H1 (cell line): ENCODE results near the gene MACROD2. TPM values are rescaled to one million over a fixed set of nuclear protein-coding genes. Genes with fewer than 3 reads are reported as not detected.
A peak's percentile ranks its signal among the peaks of the same experiment; 100 is the strongest.

Experiments
- CTCF ChIA-PET: fragments of 300-600 bp; sonication (Branson Sonifier 250); formaldehyde crosslinking; loops from one replicate; lab custom pipeline; 2021; ENCODE audit not compliant: partially characterized antibody; lab: Charles Lee
- POLR2A ChIA-PET: fragments of 300-600 bp; sonication (Branson Sonifier 250); formaldehyde crosslinking; loops from one replicate; lab custom pipeline; 2021; ENCODE audit warnings: inconsistent platforms; ENCODE audit not compliant: partially characterized antibody; lab: Charles Lee
- DNase-seq, 2 experiments: peaks; one replicate each; pipeline versions ENCODE4 v3.0.0 to v3.0.0-alpha.2; 2010 to 2022; ENCODE audit warnings: low spot score in 2 of 2, low read depth in 1 of 2, mixed read lengths in 1 of 2
- FAIRE-seq: peaks from 2 replicates; lab custom pipeline; 2011; peaks lifted over from hg19 to GRCh38; lab: Jason Lieb, UNC
- H2AFZ ChIP-seq: 2 replicates; pipeline ENCODE4 v1.8.1; 2012; ENCODE audit warnings: low read length, inconsistent platforms
- H2AK5ac ChIP-seq: 2 replicates; pipeline ENCODE4 v1.6.1; 2013; ENCODE audit warnings: low read depth, low read length
- H2BK120ac ChIP-seq: replicated peaks from 2 replicates; pipeline ENCODE3; 2013; ENCODE audit warnings: low read depth, low read length, inconsistent platforms
- H2BK12ac ChIP-seq: 2 replicates; pipeline ENCODE4 v1.6.1; 2013; ENCODE audit warnings: low read depth, low read length
- H2BK15ac ChIP-seq: 2 replicates; pipeline ENCODE4 v1.6.1; 2013; ENCODE audit warnings: low read length
- H2BK20ac ChIP-seq: 2 replicates; pipeline ENCODE4 v1.6.1; 2013; ENCODE audit warnings: low read length
- H2BK5ac ChIP-seq: 2 replicates; pipeline ENCODE4 v1.6.1; 2013; ENCODE audit warnings: low read depth, low read length
- H3K14ac ChIP-seq: 2 replicates; pipeline ENCODE4 v1.6.1; 2013; ENCODE audit warnings: inconsistent platforms; ENCODE audit not compliant: insufficient read length
- H3K18ac ChIP-seq: 2 replicates; pipeline ENCODE4 v1.6.1; 2013; ENCODE audit warnings: low read length; ENCODE audit errors: extremely low read depth
- H3K23ac ChIP-seq: 2 replicates; pipeline ENCODE4 v1.6.1; 2013; ENCODE audit warnings: inconsistent platforms; ENCODE audit not compliant: insufficient read length
- H3K23me2 ChIP-seq: 2 replicates; pipeline ENCODE4 v1.6.1; 2013; ENCODE audit warnings: low read depth, low read length
- H3K27ac ChIP-seq: 2 replicates; pipeline ENCODE4 v1.6.1; 2011; ENCODE audit warnings: low read depth, low read length, inconsistent platforms
- H3K27me3 ChIP-seq, 4 experiments: replicated peaks in 1 of 4; 1 replicate in 1 of 4; 2 replicates in 3 of 4; pipeline versions ENCODE4 v1.6.1 to v1.8.1; 2011 to 2013; ENCODE audit warnings: low read length in 3 of 4, mild to moderate bottlenecking in 3 of 4, inconsistent platforms in 2 of 4, mixed read lengths in 2 of 4, moderate library complexity in 1 of 4; ENCODE audit not compliant: control insufficient read depth in 3 of 4, insufficient read depth in 3 of 4; ENCODE audit errors: extremely low read depth in 1 of 4
- H3K36me3 ChIP-seq, 4 experiments: 2 replicates each; pipeline versions ENCODE4 v1.6.1 to v1.8.1; 2011 to 2013; ENCODE audit warnings: mild to moderate bottlenecking in 4 of 4, low read length in 3 of 4, moderate library complexity in 2 of 4, control low read depth in 1 of 4, inconsistent platforms in 1 of 4; ENCODE audit not compliant: insufficient read depth in 4 of 4, control insufficient read depth in 2 of 4
- H3K4ac ChIP-seq: replicated peaks from 2 replicates; pipeline ENCODE3; 2013; ENCODE audit warnings: low read length, low read depth, mixed read lengths, inconsistent platforms; ENCODE audit not compliant: insufficient read length
- H3K4me1 ChIP-seq, 4 experiments: replicated peaks in 1 of 4; 1 replicate in 1 of 4; 2 replicates in 3 of 4; pipeline versions ENCODE4 v1.6.1 to v1.8.1; 2011 to 2013; ENCODE audit warnings: low read length in 3 of 4, inconsistent platforms in 2 of 4, mixed read lengths in 1 of 4; ENCODE audit not compliant: insufficient read depth in 4 of 4, control insufficient read depth in 3 of 4
- H3K4me2 ChIP-seq, 2 experiments: 2 replicates each; pipeline versions ENCODE4 v1.6.1 to v1.8.1; 2011 to 2013; ENCODE audit warnings: low read depth in 2 of 2, low read length in 2 of 2, control low read depth in 1 of 2, inconsistent platforms in 1 of 2, mild to moderate bottlenecking in 1 of 2; ENCODE audit not compliant: insufficient read depth in 1 of 2
- H3K4me3 ChIP-seq, 4 experiments: fragments of 200-600, 300-600 bp in 1 of 4; sonication (generic), shearing (Covaris generic), sonication (Bioruptor Twin) in 1 of 4; 2 replicates each; pipeline versions ENCODE4 v1.5.1 to v1.8.1; 2011 to 2016; ENCODE audit warnings: low read length in 4 of 4, low read depth in 3 of 4, control low read depth in 2 of 4, inconsistent platforms in 2 of 4, mild to moderate bottlenecking in 2 of 4, mixed read lengths in 1 of 4, moderate library complexity in 1 of 4; ENCODE audit not compliant: insufficient read depth in 2 of 4; ENCODE audit errors: extremely low read depth in 1 of 4
- H3K56ac ChIP-seq: replicated peaks from 2 replicates; pipeline ENCODE3; 2013; ENCODE audit warnings: low read depth, mild to moderate bottlenecking, mixed read lengths, low read length, inconsistent platforms; ENCODE audit not compliant: insufficient read length
- H3K79me1 ChIP-seq: 2 replicates; pipeline ENCODE4 v1.6.1; 2013; ENCODE audit warnings: low read depth, low read length, control low read depth
- H3K79me2 ChIP-seq, 2 experiments: 2 replicates each; pipeline versions ENCODE4 v1.6.1 to v1.8.1; 2012 to 2013; ENCODE audit warnings: low read length in 2 of 2, mild to moderate bottlenecking in 2 of 2, inconsistent platforms in 1 of 2; ENCODE audit not compliant: insufficient read depth in 2 of 2, control insufficient read depth in 1 of 2
- H3K9ac ChIP-seq, 4 experiments: replicated peaks in 1 of 4; 1 replicate in 1 of 4; 2 replicates in 3 of 4; pipeline versions ENCODE4 v1.6.1 to v1.8.1; 2011 to 2013; ENCODE audit warnings: low read depth in 3 of 4, low read length in 3 of 4, control low read depth in 2 of 4, mild to moderate bottlenecking in 2 of 4, moderate library complexity in 2 of 4, inconsistent platforms in 1 of 4; ENCODE audit errors: extremely low read depth in 1 of 4
- H3K9me3 ChIP-seq, 2 experiments: 2 replicates each; pipeline versions ENCODE4 v1.6.1 to v1.8.1; 2012 to 2013; ENCODE audit warnings: mild to moderate bottlenecking in 2 of 2, moderate library complexity in 2 of 2, control low read depth in 1 of 2, inconsistent platforms in 1 of 2, low read depth in 1 of 2, low read length in 1 of 2, mixed read lengths in 1 of 2; ENCODE audit not compliant: insufficient read depth in 2 of 2
- H4K20me1 ChIP-seq, 2 experiments: replicated peaks in 1 of 2; 2 replicates each; pipeline versions ENCODE3 to v1.8.1; 2011 to 2013; ENCODE audit warnings: inconsistent platforms in 2 of 2, low read length in 2 of 2, mild to moderate bottlenecking in 1 of 2; ENCODE audit not compliant: insufficient read depth in 2 of 2, control insufficient read depth in 1 of 2
- H4K5ac ChIP-seq: 2 replicates; pipeline ENCODE4 v1.6.1; 2013; ENCODE audit warnings: low read length, low read depth, mixed read lengths, inconsistent platforms; ENCODE audit not compliant: insufficient read length
- H4K8ac ChIP-seq: 2 replicates; pipeline ENCODE4 v1.8.0; 2013; ENCODE audit warnings: mild to moderate bottlenecking, moderate library complexity, low read length, inconsistent platforms; ENCODE audit not compliant: insufficient read depth; ENCODE audit errors: extremely low read depth
- H4K91ac ChIP-seq: replicated peaks from 2 replicates; pipeline ENCODE3; 2013; ENCODE audit warnings: low read length, mixed read lengths, inconsistent platforms; ENCODE audit not compliant: insufficient read length
- ASH2L ChIP-seq: fragments of 200-600, 300-600 bp; sonication (generic); IDR thresholded peaks from one replicate; pipeline ENCODE4 v1.7.1; 2017; ENCODE audit warnings: low read length
- CREB1 ChIP-seq: IDR thresholded peaks from 2 replicates; pipeline ENCODE4 v1.6.1; 2012; ENCODE audit warnings: inconsistent platforms
- CTCF ChIP-seq, 3 experiments: IDR thresholded peaks; 1 replicate in 2 of 3; 2 replicates in 1 of 3; pipeline versions ENCODE4 v1.5.1 to v1.6.1; 2011; ENCODE audit warnings: low read length in 3 of 3, mild to moderate bottlenecking in 3 of 3, inconsistent platforms in 2 of 3, low read depth in 1 of 3, moderate library complexity in 1 of 3; ENCODE audit not compliant: insufficient read depth in 1 of 3; ENCODE audit errors: control extremely low read depth in 1 of 3
- RAD21 ChIP-seq, 2 experiments: IDR thresholded peaks in 1 of 2; conservative IDR thresholded peaks in 1 of 2; 2 replicates each; pipeline ENCODE4 v1.6.1; 2011; ENCODE audit warnings: low read depth in 2 of 2, low read length in 2 of 2, improper control_type of control experiment in 1 of 2, inconsistent platforms in 1 of 2, mild to moderate bottlenecking in 1 of 2, moderate library complexity in 1 of 2
- YY1 ChIP-seq: IDR thresholded peaks from 2 replicates; pipeline ENCODE4 v1.6.1; 2011; ENCODE audit warnings: low read depth, mild to moderate bottlenecking, low read length
- WGBS, 2 experiments: shearing (Covaris generic) in 1 of 2; methylation state at CpG; one replicate each; pipeline versions ENCODE4 v1.1.6 to v1.1.7; 2013 to 2015; ENCODE audit warnings: low lambda C conversion rate in 2 of 2, mixed read lengths in 2 of 2, inconsistent platforms in 1 of 2, low coverage in 1 of 2, missing lambda C conversion rate in 1 of 2; ENCODE audit not compliant: insufficient replicate concordance in 2 of 2, insufficient coverage in 1 of 2, insufficient read length in 1 of 2; ENCODE audit errors: extremely low coverage in 1 of 2, missing lambda C conversion rate in 1 of 2; 5-methylcytosine and 5-hydroxymethylcytosine counted together
- polyA plus RNA-seq, 7 experiments: library from polyadenylated mRNA; depleted of rRNA in 3 of 7; stranded (reverse) in 5 of 7; unstranded in 2 of 7; fragments of >200 nt in 5 of 7; fragments of 200-250 nt in 2 of 7; gene quantifications; 1 replicate in 5 of 7; 2 replicates in 1 of 7; 4 replicates in 1 of 7; pipeline versions ENCODE4 v1.2.1 to v1.2.3, GENCODE V29; 2011 to 2013; ENCODE audit warnings: missing spikeins in 2 of 7, mixed read lengths in 2 of 7
- total RNA-seq: library from RNA; stranded (reverse); fragmentation: NEBNext Ultra II Directional; extraction: Animal tissue kit (Norgen Biotek cat#: 25700); gene quantifications from 2 replicates; pipeline ENCODE4 v1.2.1, GENCODE V29; 2021

MACROD2 gene
- total and polyA plus RNA-seq, 2 of the 8 experiments (the other 6 are each of a cell fraction or from before 2014, with no cell fraction given) = 0.70 to 3.9 TPM

- TF ChIP-seq CREB1 (no peak), YY1 (peak; percentile 11; the same call in 1 of the 2 replicates), CTCF (IDR thresholded peaks at IDR 0.05; ENCODE audit: control extremely low read depth in 1 of 3, insufficient read depth in 1 of 3, low read depth in 1 of 3, low read length in 3 of 3) (peak; percentile 81 to 92 (median 89)), ASH2L (no peak), RAD21 (IDR thresholded peaks at IDR 0.05 in 1 of 2, conservative IDR thresholded peaks at IDR 0.05 in 1 of 2; ENCODE audit: low read depth in 2 of 2, low read length in 2 of 2) (peak; percentile 88 to 92)
- Histone ChIP-seq H2BK5ac (no peak overlapping the region), H2BK15ac (no peak overlapping the region), H3K23me2 (no peaks in the 10 kb centered on the region), H3K23ac (no peak overlapping the region), H3K9me3 (no peaks in the 10 kb centered on the region), H3K18ac (no peak overlapping the region), H2BK20ac (no peak overlapping the region), H3K36me3 (no peaks in the 10 kb centered on the region), H3K4ac (no peak overlapping the region), H4K5ac (no peak overlapping the region), H3K4me1 (no peaks in the 10 kb centered on the region), H4K91ac (no peak overlapping the region), H3K56ac (no peak overlapping the region), H2AK5ac (no peak overlapping the region), H3K79me2 (no peaks in the 10 kb centered on the region), H3K4me2 (no peak overlapping the region), H4K8ac (no peak overlapping the region), H3K27me3 (no peaks in the 10 kb centered on the region), H2BK120ac (no peak overlapping the region), H3K14ac (no peak overlapping the region), H3K4me3 (no peak overlapping the region), H2BK12ac (no peak overlapping the region), H3K79me1 (no peaks in the 10 kb centered on the region), H3K9ac (no peak overlapping the region), H3K27ac (no peak overlapping the region), H2AFZ (no peak overlapping the region), H4K20me1 (no peaks in the 10 kb centered on the region)
- 59% methylated on average over 9 of the region's 9 CpGs; no CpG with 5 or more reads in 1 of the 2 experiments for WGBS, 2 experiments
- FAIRE-seq = no peak
- peak; percentile 34 to 97 for DNase-seq
- ChIA-PET POLR2A (no interaction called here), CTCF (interaction anchor here (0.5 to 4.8 kb wide), 23 partner anchors 9 to 1121 kb away, joined by 3 to 30 read pairs (median 3); no protein-coding TSS in a partner anchor)
These were observed 1713.8 kb downstream of the MACROD2 start for GRCh38 chr20:15708984-15709598.
